ENCODE measurements around the gene ZFPM1. TPM values are rescaled to one million over a fixed set of nuclear protein-coding genes. Genes with fewer than 3 reads are reported as not detected.

ZFPM1 gene
- polyA plus RNA-seq, 1 of the 3 experiments (the other 2 are of a cell fraction): 1.2 TPM

GRCh38 chr16:88430185-88430523 is 22.9 kb upstream of the ZFPM1 start:
- H3K27ac ChIP-seq (ENCODE audit: low read depth in 2 of 2, low read length in 1 of 2): no peak overlapping the region
- ChIA-PET CTCF (no interaction called here), POLR2A (no interaction called here)
- TF ChIP-seq, protein P1, sequence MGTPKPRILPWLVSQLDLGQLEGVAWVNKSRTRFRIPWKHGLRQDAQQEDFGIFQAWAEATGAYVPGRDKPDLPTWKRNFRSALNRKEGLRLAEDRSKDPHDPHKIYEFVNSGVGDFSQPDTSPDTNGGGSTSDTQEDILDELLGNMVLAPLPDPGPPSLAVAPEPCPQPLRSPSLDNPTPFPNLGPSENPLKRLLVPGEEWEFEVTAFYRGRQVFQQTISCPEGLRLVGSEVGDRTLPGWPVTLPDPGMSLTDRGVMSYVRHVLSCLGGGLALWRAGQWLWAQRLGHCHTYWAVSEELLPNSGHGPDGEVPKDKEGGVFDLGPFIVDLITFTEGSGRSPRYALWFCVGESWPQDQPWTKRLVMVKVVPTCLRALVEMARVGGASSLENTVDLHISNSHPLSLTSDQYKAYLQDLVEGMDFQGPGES (IDR thresholded peaks at IDR 0.05; ENCODE audit: low read depth, low read length): no peak
- TF ChIP-seq POLR2AphosphoS5 (IDR thresholded peaks at IDR 0.05; ENCODE audit: low read depth, low read length) (no peak), NFIC (IDR thresholded peaks at IDR 0.05; ENCODE audit: borderline replicate concordance) (no peak), NRF1 (IDR thresholded peaks at IDR 0.05; ENCODE audit: low read depth, low read length) (no peak), TEAD4 (IDR thresholded peaks at IDR 0.05; ENCODE audit: borderline replicate concordance, insufficient read depth) (no peak), ELF1 (IDR thresholded peaks at IDR 0.05) (no peak), TAF1 (IDR thresholded peaks at IDR 0.05; ENCODE audit: borderline replicate concordance, low read depth, low read length) (no peak), YY1 (IDR thresholded peaks at IDR 0.05; ENCODE audit: low read depth) (no peak), RXRA (IDR thresholded peaks at IDR 0.05; ENCODE audit: borderline replicate concordance, low read depth) (no peak), SMC3 (IDR thresholded peaks at IDR 0.05; ENCODE audit: low read depth, low read length) (no peak), RFX5 (IDR thresholded peaks at IDR 0.05; ENCODE audit: low read length) (no peak)
- TF ChIP-seq, protein P2, sequence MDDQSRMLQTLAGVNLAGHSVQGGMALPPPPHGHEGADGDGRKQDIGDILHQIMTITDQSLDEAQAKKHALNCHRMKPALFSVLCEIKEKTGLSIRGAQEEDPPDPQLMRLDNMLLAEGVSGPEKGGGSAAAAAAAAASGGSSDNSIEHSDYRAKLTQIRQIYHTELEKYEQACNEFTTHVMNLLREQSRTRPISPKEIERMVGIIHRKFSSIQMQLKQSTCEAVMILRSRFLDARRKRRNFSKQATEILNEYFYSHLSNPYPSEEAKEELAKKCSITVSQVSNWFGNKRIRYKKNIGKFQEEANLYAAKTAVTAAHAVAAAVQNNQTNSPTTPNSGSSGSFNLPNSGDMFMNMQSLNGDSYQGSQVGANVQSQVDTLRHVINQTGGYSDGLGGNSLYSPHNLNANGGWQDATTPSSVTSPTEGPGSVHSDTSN (IDR thresholded peaks at IDR 0.05): no peak
- no peaks in the 10 kb centered on the region for H3K9me3 ChIP-seq
- no peak overlapping the region for H2AFZ ChIP-seq (ENCODE audit: low read depth)
- no peaks in the 10 kb centered on the region for H3K79me2 ChIP-seq (ENCODE audit: insufficient read depth)
- no peak overlapping the region for H3K4me3 ChIP-seq (ENCODE audit: low read depth in 2 of 2, low read length in 1 of 2)
- H3K4me2 ChIP-seq: no peak overlapping the region
- DNase-seq: no peak
- H4K20me1 ChIP-seq (ENCODE audit: insufficient read depth): no peaks in the 10 kb centered on the region
- H3K9ac ChIP-seq: no peak overlapping the region
- no peaks in the 10 kb centered on the region for H3K36me3 ChIP-seq (replicated peaks in 1 of 2; ENCODE audit: control insufficient read depth in 1 of 2, insufficient read depth in 2 of 2, low read length in 1 of 2)
- no peaks in the 10 kb centered on the region; a peak in 1 of 4 replicates for H3K4me1 ChIP-seq (ENCODE audit: control insufficient read depth in 1 of 2, insufficient read depth in 2 of 2, low read depth in 1 of 2, low read length in 1 of 2)
- H3F3A ChIP-seq (replicated peaks; ENCODE audit: insufficient read depth): no peaks in the 10 kb centered on the region
- no peaks in the 10 kb centered on the region for H3K27me3 ChIP-seq (ENCODE audit: insufficient read depth)
- no peaks in the 10 kb centered on the region for H3K9me2 ChIP-seq
- 100% methylated on average over 1 of the region's 36 CpGs for WGBS (ENCODE audit: low lambda C conversion rate)

DNA sequence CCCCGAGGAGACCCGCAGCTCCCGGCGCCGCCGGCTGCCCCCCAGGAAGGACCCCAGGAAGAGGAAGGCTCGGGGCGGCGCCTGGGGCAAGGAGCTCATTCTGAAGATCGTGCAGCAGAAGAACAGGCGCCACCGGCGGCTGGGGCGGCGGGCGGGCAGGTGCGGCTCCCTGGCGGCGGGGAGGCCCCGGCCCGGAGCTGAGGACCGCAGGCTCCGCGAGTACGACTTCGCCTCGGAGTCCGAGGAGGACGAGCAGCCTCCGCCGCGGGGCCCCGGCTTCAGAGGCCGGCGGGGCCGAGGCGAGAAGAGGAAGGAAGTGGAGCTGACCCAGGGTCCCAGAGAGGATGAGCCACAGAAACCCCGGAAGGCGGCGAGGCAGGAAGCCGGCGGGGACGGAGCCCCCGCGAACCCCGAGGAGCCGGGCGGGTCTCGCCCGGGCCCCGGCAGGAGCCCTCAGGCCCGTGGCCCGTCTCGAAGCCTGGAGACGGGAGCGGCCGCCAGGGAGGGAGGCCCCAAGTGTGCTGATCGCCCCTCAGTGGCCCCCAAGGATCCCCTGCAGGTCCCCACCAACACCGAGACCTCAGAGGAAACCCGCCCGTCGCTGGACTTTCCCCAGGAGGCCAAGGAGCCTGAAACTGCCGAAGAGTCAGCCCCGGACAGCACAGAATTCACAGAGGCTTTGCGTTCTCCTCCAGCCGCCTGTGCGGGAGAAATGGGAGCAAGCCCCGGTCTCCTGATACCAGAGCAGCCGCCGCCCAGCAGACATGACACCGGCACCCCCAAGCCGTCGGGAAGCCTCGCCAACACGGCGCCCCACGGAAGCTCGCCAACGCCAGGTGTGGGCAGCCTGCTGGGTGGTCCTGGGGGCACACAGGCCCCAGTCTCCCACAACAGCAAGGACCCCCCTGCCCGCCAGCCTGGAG is 22.3 kb upstream of the ZFPM1 start:
- WGBS (ENCODE audit: low lambda C conversion rate): 96% methylated on average over 56 of the region's 80 CpGs
- peaks cover 0 to 3% of the 10 kb centered on the region in 2 experiments; a peak in 1 of 4 replicates for H3K4me1 ChIP-seq (ENCODE audit: control insufficient read depth in 1 of 2, insufficient read depth in 2 of 2, low read depth in 1 of 2, low read length in 1 of 2)
- H3K9me2 ChIP-seq: no peaks in the 10 kb centered on the region
- ChIA-PET POLR2A (no interaction called here), CTCF (no interaction called here)
- no peaks in the 10 kb centered on the region for H3K79me2 ChIP-seq (ENCODE audit: insufficient read depth)
- H2AFZ ChIP-seq (ENCODE audit: low read depth): no peak overlapping the region
- no peaks in the 10 kb centered on the region for H3K36me3 ChIP-seq (replicated peaks in 1 of 2; ENCODE audit: control insufficient read depth in 1 of 2, insufficient read depth in 2 of 2, low read length in 1 of 2)
- H3K4me3 ChIP-seq (ENCODE audit: low read depth in 2 of 2, low read length in 1 of 2): no peak overlapping the region
- no peaks in the 10 kb centered on the region for H3K9me3 ChIP-seq
- H3K27ac ChIP-seq (ENCODE audit: low read depth in 2 of 2, low read length in 1 of 2): no peak overlapping the region
- DNase-seq: no peak
- no peak overlapping the region for H3K4me2 ChIP-seq
- H4K20me1 ChIP-seq (ENCODE audit: insufficient read depth): no peaks in the 10 kb centered on the region
- no peak overlapping the region for H3K9ac ChIP-seq
- H3K27me3 ChIP-seq (ENCODE audit: insufficient read depth): no peaks in the 10 kb centered on the region
- no peaks in the 10 kb centered on the region for H3F3A ChIP-seq (replicated peaks; ENCODE audit: insufficient read depth)
- TF ChIP-seq FOSL2 (IDR thresholded peaks at IDR 0.05; ENCODE audit: borderline replicate concordance, low read depth) (no peak), RAD21 (IDR thresholded peaks at IDR 0.05; ENCODE audit: low read length) (no peak), JUND (IDR thresholded peaks at IDR 0.05) (no peak), CTCF (IDR thresholded peaks at IDR 0.05) (no peak), GATA2 (CRISPR knock-in tag; IDR thresholded peaks at IDR 0.05) (no peak), NFIC (IDR thresholded peaks at IDR 0.05; ENCODE audit: borderline replicate concordance) (no peak), ELF1 (IDR thresholded peaks at IDR 0.05) (no peak)
- TF ChIP-seq, protein P3, sequence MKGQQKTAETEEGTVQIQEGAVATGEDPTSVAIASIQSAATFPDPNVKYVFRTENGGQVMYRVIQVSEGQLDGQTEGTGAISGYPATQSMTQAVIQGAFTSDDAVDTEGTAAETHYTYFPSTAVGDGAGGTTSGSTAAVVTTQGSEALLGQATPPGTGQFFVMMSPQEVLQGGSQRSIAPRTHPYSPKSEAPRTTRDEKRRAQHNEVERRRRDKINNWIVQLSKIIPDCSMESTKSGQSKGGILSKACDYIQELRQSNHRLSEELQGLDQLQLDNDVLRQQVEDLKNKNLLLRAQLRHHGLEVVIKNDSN (IDR thresholded peaks at IDR 0.05; ENCODE audit: borderline replicate concordance, low read depth): no peak
- TF ChIP-seq, protein P4, sequence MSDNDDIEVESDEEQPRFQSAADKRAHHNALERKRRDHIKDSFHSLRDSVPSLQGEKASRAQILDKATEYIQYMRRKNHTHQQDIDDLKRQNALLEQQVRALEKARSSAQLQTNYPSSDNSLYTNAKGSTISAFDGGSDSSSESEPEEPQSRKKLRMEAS (IDR thresholded peaks at IDR 0.05; ENCODE audit: low read depth): no peak

Data from SK-N-SH (cell line).